OCI-LY1 (cell line): Measurements from ENCODE around the gene MAN1A2.

Experiments used
- CTCF ChIP-seq: fragments of 200-600 bp; sonication (generic), shearing (Covaris generic); IDR thresholded peaks from 2 replicates; pipeline ENCODE4 v1.5.1; 2017; ENCODE audit warnings: mild to moderate bottlenecking, antibody characterized with exemption, low read length, moderate library complexity, mixed read lengths
- EZH2 ChIP-seq: fragments of 200-600 bp; sonication (generic), shearing (Covaris generic); IDR thresholded peaks from 2 replicates; pipeline ENCODE4 v1.8.0; 2017; ENCODE audit warnings: borderline replicate concordance, mixed run types, mild to moderate bottlenecking, antibody characterized with exemption, low read length, moderate library complexity, mixed read lengths

GRCh38 chr1:117527074-117527473, 159.8 kb downstream of the MAN1A2 start:
- no peak for TF ChIP-seq CTCF
- TF ChIP-seq EZH2: no peak
